Hematopoietic multipotent progenitor cell treated with erythropoietin and hydrocortisone succinate and interleukin-3 and kit ligand, for 4 days (in vitro differentiated cells): Measurements from ENCODE around the gene SLC34A3.

Experiments
- DNase-seq: peaks from one replicate; pipeline ENCODE4 v3.0.0-alpha.2; 2015

SLC34A3 gene

GRCh38 chr9:137278721-137279711, 48.3 kb downstream of the SLC34A3 start:
- no peak for DNase-seq

- DNase-seq = no peak
These were observed 49.2 kb downstream of the SLC34A3 start for GRCh38 chr9:137279741-137280473.

- DNase-seq = peak; percentile 62
These were observed 50.0 kb downstream of the SLC34A3 start for GRCh38 chr9:137280474-137281344.

GRCh38 chr9:137281345-137282116, 50.8 kb downstream of the SLC34A3 start:
- DNase-seq = no peak
